CD14-positive monocyte (primary cell): Measurements from ENCODE around the gene KLK15. TPM values are rescaled to one million over a fixed set of nuclear protein-coding genes. Genes with fewer than 3 reads are reported as not detected.

ENCODE experiments used
- DNase-seq, 3 donors: peaks; one replicate each; pipeline ENCODE4 v3.0.0-alpha.2; 2011 to 2022
- H2AFZ ChIP-seq: 2 replicates; pipeline ENCODE4 v1.6.0; 2012; ENCODE audit warnings: mild to moderate bottlenecking, low read depth, low read length, inconsistent platforms; ENCODE audit not compliant: insufficient read depth, poor library complexity, severe bottlenecking
- H3K27ac ChIP-seq, 2 donors: 1 replicate in 1 of 2; 2 replicates in 1 of 2; pipeline ENCODE4 v1.5.1; 2012 to 2013; ENCODE audit warnings: low read length in 2 of 2, control low read depth in 1 of 2, inconsistent platforms in 1 of 2, low read depth in 1 of 2, mild to moderate bottlenecking in 1 of 2
- H3K27me3 ChIP-seq, 2 donors: one replicate each; pipeline versions ENCODE4 v1.6.0 to v1.6.1; 2011 to 2013; ENCODE audit warnings: low read length in 2 of 2; ENCODE audit not compliant: control insufficient read depth in 2 of 2, insufficient read depth in 2 of 2
- H3K36me3 ChIP-seq, 2 donors: replicated peaks in 1 of 2; 1 replicate in 1 of 2; 2 replicates in 1 of 2; pipeline versions ENCODE4 v1.5.1 to v1.6.1; 2012 to 2013; ENCODE audit warnings: low read length in 2 of 2, control low read depth in 1 of 2, inconsistent platforms in 1 of 2, mild to moderate bottlenecking in 1 of 2; ENCODE audit not compliant: insufficient read depth in 2 of 2, control insufficient read depth in 1 of 2
- H3K4me1 ChIP-seq, 2 donors: 1 replicate in 1 of 2; 2 replicates in 1 of 2; pipeline versions ENCODE4 v1.5.1 to v1.6.1; 2012 to 2013; ENCODE audit warnings: low read length in 2 of 2, control low read depth in 1 of 2, inconsistent platforms in 1 of 2, mild to moderate bottlenecking in 1 of 2, moderate library complexity in 1 of 2; ENCODE audit not compliant: insufficient read depth in 2 of 2, control insufficient read depth in 1 of 2
- H3K4me2 ChIP-seq: replicated peaks from 2 replicates; pipeline ENCODE3; 2012; ENCODE audit warnings: low read length, moderate library complexity, mild to moderate bottlenecking; ENCODE audit not compliant: poor library complexity, severe bottlenecking; ENCODE audit errors: extremely low read depth
- H3K4me3 ChIP-seq, 3 experiments: fragments of 200-600 bp in 1 of 3; sonication (generic) in 1 of 3; replicated peaks in 1 of 3; 1 replicate in 2 of 3; 2 replicates in 1 of 3; pipeline ENCODE4 v1.5.1; 2011 to 2013; ENCODE audit warnings: low read length in 3 of 3, mild to moderate bottlenecking in 3 of 3, control low read depth in 2 of 3, low read depth in 2 of 3, inconsistent platforms in 1 of 3, moderate library complexity in 1 of 3
- H3K79me2 ChIP-seq: 2 replicates; pipeline ENCODE4 v1.6.0; 2012; ENCODE audit warnings: mild to moderate bottlenecking, control low read depth, inconsistent platforms, low read length, moderate library complexity; ENCODE audit not compliant: insufficient read depth
- H3K9ac ChIP-seq: 2 replicates; pipeline ENCODE4 v1.6.0; 2017; ENCODE audit warnings: low read length, mild to moderate bottlenecking; ENCODE audit not compliant: insufficient read depth, poor library complexity, severe bottlenecking
- H3K9me3 ChIP-seq, 2 donors: replicated peaks in 1 of 2; 1 replicate in 1 of 2; 2 replicates in 1 of 2; pipeline versions ENCODE4 v1.5.1 to v1.6.1; 2012 to 2013; ENCODE audit warnings: low read length in 2 of 2, control low read depth in 1 of 2; ENCODE audit not compliant: control insufficient read depth in 1 of 2, insufficient read depth in 1 of 2
- H4K20me1 ChIP-seq: 2 replicates; pipeline ENCODE4 v1.6.0; 2012; ENCODE audit warnings: mild to moderate bottlenecking, low read length, control low read depth, moderate library complexity; ENCODE audit not compliant: insufficient read depth
- H3K27ac Mint-ChIP-seq, 7 donors: one replicate each; pipeline ENCODE4 v1.8.0; 2020; ENCODE audit warnings: mild to moderate bottlenecking in 7 of 7, mixed read lengths in 7 of 7, moderate library complexity in 6 of 7, inconsistent platforms in 2 of 7
- H3K27me3 Mint-ChIP-seq, 3 donors: one replicate each; pipeline ENCODE4 v1.8.0; 2021 to 2022; ENCODE audit warnings: low read depth in 3 of 3, mild to moderate bottlenecking in 3 of 3, mixed read lengths in 3 of 3, moderate library complexity in 3 of 3, inconsistent platforms in 1 of 3
- H3K36me3 Mint-ChIP-seq, 2 donors: one replicate each; pipeline ENCODE4 v1.8.0; 2020; ENCODE audit warnings: mixed read lengths in 2 of 2, inconsistent platforms in 1 of 2, mild to moderate bottlenecking in 1 of 2
- H3K4me1 Mint-ChIP-seq: one replicate; pipeline ENCODE4 v1.8.0; 2020; ENCODE audit warnings: mild to moderate bottlenecking, mixed read lengths
- H3K4me3 Mint-ChIP-seq, 2 donors: one replicate each; pipeline ENCODE4 v1.8.0; 2020; ENCODE audit warnings: mild to moderate bottlenecking in 2 of 2, mixed read lengths in 2 of 2, moderate library complexity in 1 of 2
- H3K9me3 Mint-ChIP-seq, 7 donors: one replicate each; pipeline ENCODE4 v1.8.0; 2020 to 2022; ENCODE audit warnings: mixed read lengths in 7 of 7, mild to moderate bottlenecking in 6 of 7, moderate library complexity in 6 of 7, inconsistent platforms in 2 of 7
- WGBS: methylation state at CpG from one replicate; pipeline ENCODE4 v1.1.5; 2013; ENCODE audit warnings: missing lambda C conversion rate; ENCODE audit not compliant: insufficient coverage; 5-methylcytosine and 5-hydroxymethylcytosine counted together
- intact Hi-C, 2 donors: fragments of 100-400 bp; cut with micrococcal nuclease; formaldehyde crosslinking; loops; one replicate each; pipeline versions ENCODE4 v1.15.0 to v1.15.1; 2023
- polyA plus RNA-seq, 3 donors: library from polyadenylated mRNA; depleted of rRNA in 1 of 3; unstranded in 2 of 3; stranded (reverse) in 1 of 3; fragments of 300-500 nt in 2 of 3; fragments of >200 nt in 1 of 3; fragmentation: Illumina TruSeq in 2 of 3; gene quantifications; 1 replicate in 2 of 3; 2 replicates in 1 of 3; pipeline ENCODE4 v1.2.3, GENCODE V29; 2012 to 2021
- TF ChIP-seq, protein P1 (sequence below): fragments of 200-600 bp; IDR thresholded peaks from one replicate; pipeline ENCODE4 v1.8.0; 2022; ENCODE audit warnings: antibody characterized with exemption, mild to moderate bottlenecking

The KLK15 gene
- polyA plus RNA-seq, 3 donors, result not detected

DNA sequence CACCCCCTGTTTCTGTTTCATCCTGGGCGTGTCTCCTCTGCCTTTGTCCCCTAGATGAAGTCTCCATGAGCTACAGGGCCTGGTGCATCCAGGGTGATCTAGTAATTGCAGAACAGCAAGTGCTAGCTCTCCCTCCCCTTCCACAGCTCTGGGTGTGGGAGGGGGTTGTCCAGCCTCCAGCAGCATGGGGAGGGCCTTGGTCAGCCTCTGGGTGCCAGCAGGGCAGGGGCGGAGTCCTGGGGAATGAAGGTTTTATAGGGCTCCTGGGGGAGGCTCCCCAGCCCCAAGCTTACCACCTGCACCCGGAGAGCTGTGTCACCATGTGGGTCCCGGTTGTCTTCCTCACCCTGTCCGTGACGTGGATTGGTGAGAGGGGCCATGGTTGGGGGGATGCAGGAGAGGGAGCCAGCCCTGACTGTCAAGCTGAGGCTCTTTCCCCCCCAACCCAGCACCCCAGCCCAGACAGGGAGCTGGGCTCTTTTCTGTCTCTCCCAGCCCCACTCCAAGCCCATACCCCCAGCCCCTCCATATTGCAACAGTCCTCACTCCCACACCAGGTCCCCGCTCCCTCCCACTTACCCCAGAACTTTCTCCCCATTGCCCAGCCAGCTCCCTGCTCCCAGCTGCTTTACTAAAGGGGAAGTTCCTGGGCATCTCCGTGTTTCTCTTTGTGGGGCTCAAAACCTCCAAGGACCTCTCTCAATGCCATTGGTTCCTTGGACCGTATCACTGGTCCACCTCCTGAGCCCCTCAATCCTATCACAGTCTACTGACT, 21.4 kb upstream of the KLK15 start, which contains the start of gene KLK3:
KLK3 (plus strand) TSS at position 280 of the 775 bp plus-strand sequence; CDS start at position 321, 41 bp downstream.
- no peak within 1 kb of the TSS for H3K27ac ChIP-seq
- TF ChIP-seq, protein P1, sequence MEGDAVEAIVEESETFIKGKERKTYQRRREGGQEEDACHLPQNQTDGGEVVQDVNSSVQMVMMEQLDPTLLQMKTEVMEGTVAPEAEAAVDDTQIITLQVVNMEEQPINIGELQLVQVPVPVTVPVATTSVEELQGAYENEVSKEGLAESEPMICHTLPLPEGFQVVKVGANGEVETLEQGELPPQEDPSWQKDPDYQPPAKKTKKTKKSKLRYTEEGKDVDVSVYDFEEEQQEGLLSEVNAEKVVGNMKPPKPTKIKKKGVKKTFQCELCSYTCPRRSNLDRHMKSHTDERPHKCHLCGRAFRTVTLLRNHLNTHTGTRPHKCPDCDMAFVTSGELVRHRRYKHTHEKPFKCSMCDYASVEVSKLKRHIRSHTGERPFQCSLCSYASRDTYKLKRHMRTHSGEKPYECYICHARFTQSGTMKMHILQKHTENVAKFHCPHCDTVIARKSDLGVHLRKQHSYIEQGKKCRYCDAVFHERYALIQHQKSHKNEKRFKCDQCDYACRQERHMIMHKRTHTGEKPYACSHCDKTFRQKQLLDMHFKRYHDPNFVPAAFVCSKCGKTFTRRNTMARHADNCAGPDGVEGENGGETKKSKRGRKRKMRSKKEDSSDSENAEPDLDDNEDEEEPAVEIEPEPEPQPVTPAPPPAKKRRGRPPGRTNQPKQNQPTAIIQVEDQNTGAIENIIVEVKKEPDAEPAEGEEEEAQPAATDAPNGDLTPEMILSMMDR, result no peak
- Mint-ChIP-seq H3K27ac (peak within 1 kb of the TSS in 1 of 7 donors; percentile 24), H3K4me3 (no peak within 1 kb of the TSS), H3K36me3 (no peaks in the 10 kb centered on the region), H3K27me3 (peaks cover 21 to 26% (median 22%) of the 10 kb centered on the region in 3 donors), H3K4me1 (no peaks in the 10 kb centered on the region), H3K9me3 (peaks cover 0 to 1% (median 0%) of the 10 kb centered on the region in 7 donors)
- no peaks in the 10 kb centered on the region for H3K79me2 ChIP-seq
- WGBS, result 70% methylated on average over 4 of the region's 9 CpGs
- H3K9ac ChIP-seq, result no peak within 1 kb of the TSS
- H3K27me3 ChIP-seq, result peaks cover 0 to 2% of the 10 kb centered on the region in 2 donors
- H3K36me3 ChIP-seq, result no peaks in the 10 kb centered on the region
- no peaks in the 10 kb centered on the region for H4K20me1 ChIP-seq
- no peaks in the 10 kb centered on the region for H3K4me1 ChIP-seq
- no peaks in the 10 kb centered on the region for H3K9me3 ChIP-seq
- H3K4me2 ChIP-seq, result no peak within 1 kb of the TSS
- H3K4me3 ChIP-seq, result no peak within 1 kb of the TSS
- no peak within 1 kb of the TSS for H2AFZ ChIP-seq
- DNase-seq, result no peak
- intact Hi-C loops, result no loop called here

- H3K9me3 Mint-ChIP-seq, result no peaks in the 10 kb centered on the region
- intact Hi-C loops, result no loop called here
- no peak overlapping the region for H3K4me3 Mint-ChIP-seq
These were observed 18.2 kb upstream of the KLK15 start for GRCh38 chr19:50851620-50852019.

More at GRCh38 chr19:50851620-50852019, 18.2 kb upstream of the KLK15 start:
- Mint-ChIP-seq H3K36me3 (no peaks in the 10 kb centered on the region), H3K27me3 (peaks cover 11 to 31% (median 17%) of the 10 kb centered on the region in 3 donors), H3K4me1 (no peaks in the 10 kb centered on the region), H3K27ac (no peak overlapping the region)
- Histone ChIP-seq H3K9ac (no peak overlapping the region), H3K79me2 (no peaks in the 10 kb centered on the region), H4K20me1 (no peaks in the 10 kb centered on the region), H3K9me3 (no peaks in the 10 kb centered on the region), H3K4me3 (no peak overlapping the region), H3K4me1 (no peaks in the 10 kb centered on the region), H2AFZ (no peak overlapping the region), H3K4me2 (no peak overlapping the region), H3K27me3 (peaks cover 0 to 2% of the 10 kb centered on the region in 2 donors), H3K27ac (no peak overlapping the region), H3K36me3 (no peaks in the 10 kb centered on the region)
- TF ChIP-seq, protein P1, result no peak
- no peak for DNase-seq
- WGBS, result 95% methylated on average over 3 of the region's 4 CpGs
